H1 (cell line): ENCODE results near the gene C1orf21. TPM values are rescaled to one million over a fixed set of nuclear protein-coding genes. Genes with fewer than 3 reads are reported as not detected.

Experiments used
- KDM1A ChIP-seq: fragments of 200-600, 300-600 bp; sonication (generic); IDR thresholded peaks from 2 replicates; pipeline ENCODE4 v1.7.1; 2016; ENCODE audit warnings: mild to moderate bottlenecking, low read length, borderline replicate concordance
- KDM4A ChIP-seq: IDR thresholded peaks from one replicate; pipeline ENCODE4 v1.7.1; 2012; ENCODE audit warnings: low read depth, mild to moderate bottlenecking, moderate library complexity, low read length, inconsistent platforms; ENCODE audit not compliant: severe bottlenecking
- NRF1 ChIP-seq: IDR thresholded peaks from 2 replicates; pipeline ENCODE4 v1.6.1; 2011; ENCODE audit warnings: mild to moderate bottlenecking, low read depth, low read length, improper control_type of control experiment
- POLR2AphosphoS5 ChIP-seq: IDR thresholded peaks from 2 replicates; pipeline ENCODE4 v1.6.1; 2011; ENCODE audit warnings: low read depth, low read length
- POU5F1 ChIP-seq: IDR thresholded peaks from 2 replicates; pipeline ENCODE4 v1.6.1; 2011; ENCODE audit warnings: low read depth, mild to moderate bottlenecking, low read length, moderate library complexity
- RXRA ChIP-seq: IDR thresholded peaks from 2 replicates; pipeline ENCODE4 v1.6.1; 2011; ENCODE audit warnings: low read depth, mild to moderate bottlenecking, low read length, moderate library complexity; ENCODE audit not compliant: insufficient read depth
- TBP ChIP-seq: IDR thresholded peaks from 2 replicates; pipeline ENCODE4 v1.6.1; 2011; ENCODE audit warnings: low read depth, low read length, improper control_type of control experiment
- polyA plus RNA-seq, 7 experiments: library from polyadenylated mRNA; depleted of rRNA in 3 of 7; stranded (reverse) in 5 of 7; unstranded in 2 of 7; fragments of >200 nt in 5 of 7; fragments of 200-250 nt in 2 of 7; gene quantifications; 1 replicate in 5 of 7; 2 replicates in 1 of 7; 4 replicates in 1 of 7; pipeline versions ENCODE4 v1.2.1 to v1.2.3, GENCODE V29; 2011 to 2013; ENCODE audit warnings: missing spikeins in 2 of 7, mixed read lengths in 2 of 7
- total RNA-seq: library from RNA; stranded (reverse); fragmentation: NEBNext Ultra II Directional; extraction: Animal tissue kit (Norgen Biotek cat#: 25700); gene quantifications from 2 replicates; pipeline ENCODE4 v1.2.1, GENCODE V29; 2021
- TF ChIP-seq, protein P1 (sequence below): fragments of 300-600 bp; sonication (generic); IDR thresholded peaks from 2 replicates; pipeline ENCODE4 v1.7.1; 2012; ENCODE audit warnings: low read length, moderate library complexity, mild to moderate bottlenecking, inconsistent platforms; ENCODE audit not compliant: insufficient replicate concordance

The C1orf21 gene
- total and polyA plus RNA-seq, 2 of the 8 experiments (the other 6 are each of a cell fraction or from before 2014, with no cell fraction given): 16.6 to 51.0 TPM

DNA sequence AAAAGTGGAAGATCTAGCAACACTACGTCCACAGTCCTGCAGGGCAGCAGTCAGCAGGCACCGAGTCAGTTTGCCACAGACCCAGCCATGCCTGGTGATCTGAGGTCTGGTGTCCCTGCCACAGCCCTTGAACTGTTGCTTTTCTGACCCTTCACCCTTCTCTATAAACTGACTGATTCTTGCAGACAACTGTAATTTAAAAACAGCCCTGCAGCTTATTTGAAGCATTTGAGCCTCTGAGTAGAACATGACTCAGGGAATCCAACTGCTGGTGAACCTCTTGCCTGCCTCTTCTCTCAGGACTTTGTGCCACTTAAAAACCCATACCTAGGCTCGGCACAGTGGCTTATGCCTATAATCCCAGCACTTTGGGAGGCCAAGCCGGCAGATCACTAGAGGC is 260.6 kb downstream of the C1orf21 start (continued):
- TF ChIP-seq, protein P1, sequence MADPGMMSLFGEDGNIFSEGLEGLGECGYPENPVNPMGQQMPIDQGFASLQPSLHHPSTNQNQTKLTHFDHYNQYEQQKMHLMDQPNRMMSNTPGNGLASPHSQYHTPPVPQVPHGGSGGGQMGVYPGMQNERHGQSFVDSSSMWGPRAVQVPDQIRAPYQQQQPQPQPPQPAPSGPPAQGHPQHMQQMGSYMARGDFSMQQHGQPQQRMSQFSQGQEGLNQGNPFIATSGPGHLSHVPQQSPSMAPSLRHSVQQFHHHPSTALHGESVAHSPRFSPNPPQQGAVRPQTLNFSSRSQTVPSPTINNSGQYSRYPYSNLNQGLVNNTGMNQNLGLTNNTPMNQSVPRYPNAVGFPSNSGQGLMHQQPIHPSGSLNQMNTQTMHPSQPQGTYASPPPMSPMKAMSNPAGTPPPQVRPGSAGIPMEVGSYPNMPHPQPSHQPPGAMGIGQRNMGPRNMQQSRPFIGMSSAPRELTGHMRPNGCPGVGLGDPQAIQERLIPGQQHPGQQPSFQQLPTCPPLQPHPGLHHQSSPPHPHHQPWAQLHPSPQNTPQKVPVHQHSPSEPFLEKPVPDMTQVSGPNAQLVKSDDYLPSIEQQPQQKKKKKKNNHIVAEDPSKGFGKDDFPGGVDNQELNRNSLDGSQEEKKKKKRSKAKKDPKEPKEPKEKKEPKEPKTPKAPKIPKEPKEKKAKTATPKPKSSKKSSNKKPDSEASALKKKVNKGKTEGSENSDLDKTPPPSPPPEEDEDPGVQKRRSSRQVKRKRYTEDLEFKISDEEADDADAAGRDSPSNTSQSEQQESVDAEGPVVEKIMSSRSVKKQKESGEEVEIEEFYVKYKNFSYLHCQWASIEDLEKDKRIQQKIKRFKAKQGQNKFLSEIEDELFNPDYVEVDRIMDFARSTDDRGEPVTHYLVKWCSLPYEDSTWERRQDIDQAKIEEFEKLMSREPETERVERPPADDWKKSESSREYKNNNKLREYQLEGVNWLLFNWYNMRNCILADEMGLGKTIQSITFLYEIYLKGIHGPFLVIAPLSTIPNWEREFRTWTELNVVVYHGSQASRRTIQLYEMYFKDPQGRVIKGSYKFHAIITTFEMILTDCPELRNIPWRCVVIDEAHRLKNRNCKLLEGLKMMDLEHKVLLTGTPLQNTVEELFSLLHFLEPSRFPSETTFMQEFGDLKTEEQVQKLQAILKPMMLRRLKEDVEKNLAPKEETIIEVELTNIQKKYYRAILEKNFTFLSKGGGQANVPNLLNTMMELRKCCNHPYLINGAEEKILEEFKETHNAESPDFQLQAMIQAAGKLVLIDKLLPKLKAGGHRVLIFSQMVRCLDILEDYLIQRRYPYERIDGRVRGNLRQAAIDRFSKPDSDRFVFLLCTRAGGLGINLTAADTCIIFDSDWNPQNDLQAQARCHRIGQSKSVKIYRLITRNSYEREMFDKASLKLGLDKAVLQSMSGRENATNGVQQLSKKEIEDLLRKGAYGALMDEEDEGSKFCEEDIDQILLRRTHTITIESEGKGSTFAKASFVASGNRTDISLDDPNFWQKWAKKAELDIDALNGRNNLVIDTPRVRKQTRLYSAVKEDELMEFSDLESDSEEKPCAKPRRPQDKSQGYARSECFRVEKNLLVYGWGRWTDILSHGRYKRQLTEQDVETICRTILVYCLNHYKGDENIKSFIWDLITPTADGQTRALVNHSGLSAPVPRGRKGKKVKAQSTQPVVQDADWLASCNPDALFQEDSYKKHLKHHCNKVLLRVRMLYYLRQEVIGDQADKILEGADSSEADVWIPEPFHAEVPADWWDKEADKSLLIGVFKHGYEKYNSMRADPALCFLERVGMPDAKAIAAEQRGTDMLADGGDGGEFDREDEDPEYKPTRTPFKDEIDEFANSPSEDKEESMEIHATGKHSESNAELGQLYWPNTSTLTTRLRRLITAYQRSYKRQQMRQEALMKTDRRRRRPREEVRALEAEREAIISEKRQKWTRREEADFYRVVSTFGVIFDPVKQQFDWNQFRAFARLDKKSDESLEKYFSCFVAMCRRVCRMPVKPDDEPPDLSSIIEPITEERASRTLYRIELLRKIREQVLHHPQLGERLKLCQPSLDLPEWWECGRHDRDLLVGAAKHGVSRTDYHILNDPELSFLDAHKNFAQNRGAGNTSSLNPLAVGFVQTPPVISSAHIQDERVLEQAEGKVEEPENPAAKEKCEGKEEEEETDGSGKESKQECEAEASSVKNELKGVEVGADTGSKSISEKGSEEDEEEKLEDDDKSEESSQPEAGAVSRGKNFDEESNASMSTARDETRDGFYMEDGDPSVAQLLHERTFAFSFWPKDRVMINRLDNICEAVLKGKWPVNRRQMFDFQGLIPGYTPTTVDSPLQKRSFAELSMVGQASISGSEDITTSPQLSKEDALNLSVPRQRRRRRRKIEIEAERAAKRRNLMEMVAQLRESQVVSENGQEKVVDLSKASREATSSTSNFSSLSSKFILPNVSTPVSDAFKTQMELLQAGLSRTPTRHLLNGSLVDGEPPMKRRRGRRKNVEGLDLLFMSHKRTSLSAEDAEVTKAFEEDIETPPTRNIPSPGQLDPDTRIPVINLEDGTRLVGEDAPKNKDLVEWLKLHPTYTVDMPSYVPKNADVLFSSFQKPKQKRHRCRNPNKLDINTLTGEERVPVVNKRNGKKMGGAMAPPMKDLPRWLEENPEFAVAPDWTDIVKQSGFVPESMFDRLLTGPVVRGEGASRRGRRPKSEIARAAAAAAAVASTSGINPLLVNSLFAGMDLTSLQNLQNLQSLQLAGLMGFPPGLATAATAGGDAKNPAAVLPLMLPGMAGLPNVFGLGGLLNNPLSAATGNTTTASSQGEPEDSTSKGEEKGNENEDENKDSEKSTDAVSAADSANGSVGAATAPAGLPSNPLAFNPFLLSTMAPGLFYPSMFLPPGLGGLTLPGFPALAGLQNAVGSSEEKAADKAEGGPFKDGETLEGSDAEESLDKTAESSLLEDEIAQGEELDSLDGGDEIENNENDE: no peak
- no peak for TF ChIP-seq KDM1A
- no peak for TF ChIP-seq NRF1
- no peak for TF ChIP-seq POU5F1
- TF ChIP-seq KDM4A: no peak
- no peak for TF ChIP-seq RXRA
- no peak for TF ChIP-seq TBP
- TF ChIP-seq POLR2AphosphoS5: no peak
